Right atrium auricular region (tissue), 2 donors: ENCODE data around the gene DECR2. TPM values are rescaled to one million over a fixed set of nuclear protein-coding genes. Genes with fewer than 3 reads are reported as not detected.

Source experiments
- DNase-seq: peaks from one replicate; pipeline ENCODE4 v3.0.0-alpha.2; 2019; ENCODE audit warnings: low spot score
- H3K27ac ChIP-seq, 2 donors: fragments of 200-600 bp; sonication (generic); 1 replicate in 1 of 2; 2 replicates in 1 of 2; pipeline ENCODE4 v1.5.1; 2016 to 2019
- H3K27me3 ChIP-seq, 2 donors: fragments of 200-600 bp; sonication (generic); one replicate each; pipeline versions ENCODE4 v1.5.1 to v1.6.0; 2017 to 2019
- H3K36me3 ChIP-seq: fragments of 200-600 bp; sonication (generic); one replicate; pipeline ENCODE4 v1.5.1; 2016
- H3K4me1 ChIP-seq, 2 donors: fragments of 200-600 bp; sonication (generic); one replicate each; pipeline versions ENCODE4 v1.5.1 to v1.6.0; 2017 to 2019
- H3K4me3 ChIP-seq, 2 donors: fragments of 200-600 bp; sonication (generic); 1 replicate in 1 of 2; 2 replicates in 1 of 2; pipeline ENCODE4 v1.5.1; 2017 to 2019; ENCODE audit warnings: mild to moderate bottlenecking in 1 of 2, moderate library complexity in 1 of 2
- H3K9me3 ChIP-seq, 2 donors: fragments of 200-600 bp; sonication (generic); one replicate each; pipeline ENCODE4 v1.5.1; 2019
- CTCF ChIP-seq, 2 donors: fragments of 200-600 bp; sonication (generic); IDR thresholded peaks; one replicate each; pipeline ENCODE4 v1.5.1; 2019; ENCODE audit warnings: antibody characterized with exemption in 2 of 2
- total RNA-seq, 2 donors: library from RNA; depleted of rRNA; stranded (reverse); fragments of >200 nt; gene quantifications; one replicate each; pipeline ENCODE4 v1.1.0, GENCODE V29; 2016

The DECR2 gene
- total RNA-seq, 2 donors from 2014 or later: 10.6 to 18.7 TPM

DNA sequence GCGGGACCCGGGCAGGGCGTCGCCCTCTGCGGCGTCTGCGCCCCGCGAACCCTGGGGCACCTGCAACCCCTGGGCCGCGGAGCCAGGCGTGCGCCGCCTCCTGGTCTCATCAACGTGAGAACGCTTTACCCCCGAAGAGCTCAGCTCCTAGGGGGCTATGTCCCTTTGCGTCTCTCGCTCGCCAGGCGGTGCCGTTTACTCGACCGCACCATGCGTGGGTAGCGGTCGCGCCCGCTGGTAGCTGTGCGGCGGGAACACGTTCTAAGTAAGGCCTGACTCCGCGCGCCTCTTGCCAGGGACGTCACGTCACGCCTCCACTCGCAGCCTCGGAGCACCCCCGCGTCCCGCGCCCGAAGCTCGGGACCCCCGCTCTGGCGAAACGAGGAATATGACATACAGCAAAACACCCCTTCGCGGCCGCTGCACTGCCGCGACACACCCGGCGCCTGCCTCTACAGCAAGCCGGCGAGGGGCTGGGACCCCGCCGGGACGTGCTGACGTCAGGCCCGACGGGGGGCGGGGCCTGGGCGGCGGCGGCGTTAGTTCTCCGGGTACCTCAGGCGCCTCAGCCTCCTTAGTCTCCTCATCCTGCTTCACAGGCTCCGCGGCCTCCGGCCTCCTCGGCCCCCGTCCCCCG lies 23.5 kb downstream of the DECR2 start, which contains the start of gene RAB11FIP3:
Gene RAB11FIP3, plus strand, starts transcription at position 568 of the 637 bp plus-strand sequence. CDS start 358 bp downstream, outside the sequence.
- Histone ChIP-seq H3K36me3 (no peaks in the 10 kb centered on the region), H3K27ac (peak within 1 kb of the TSS; percentile 95 to 96), H3K4me1 (peaks cover 0 to 39% of the 10 kb centered on the region in 2 donors), H3K4me3 (peak within 1 kb of the TSS; percentile 71 to 73), H3K9me3 (no peaks in the 10 kb centered on the region), H3K27me3 (no peaks in the 10 kb centered on the region)
- peak; percentile 87 for DNase-seq
- TF ChIP-seq CTCF (IDR thresholded peaks at IDR 0.05): peak in 1 of 2 donors; percentile 48

- Histone ChIP-seq H3K27ac (peak overlapping the region; percentile 95 to 96), H3K4me1 (peaks cover 0 to 39% of the 10 kb centered on the region in 2 donors), H3K9me3 (no peaks in the 10 kb centered on the region)
Measured at GRCh38 chr16:425740-426114, 24.0 kb downstream of the DECR2 start.

DNA sequence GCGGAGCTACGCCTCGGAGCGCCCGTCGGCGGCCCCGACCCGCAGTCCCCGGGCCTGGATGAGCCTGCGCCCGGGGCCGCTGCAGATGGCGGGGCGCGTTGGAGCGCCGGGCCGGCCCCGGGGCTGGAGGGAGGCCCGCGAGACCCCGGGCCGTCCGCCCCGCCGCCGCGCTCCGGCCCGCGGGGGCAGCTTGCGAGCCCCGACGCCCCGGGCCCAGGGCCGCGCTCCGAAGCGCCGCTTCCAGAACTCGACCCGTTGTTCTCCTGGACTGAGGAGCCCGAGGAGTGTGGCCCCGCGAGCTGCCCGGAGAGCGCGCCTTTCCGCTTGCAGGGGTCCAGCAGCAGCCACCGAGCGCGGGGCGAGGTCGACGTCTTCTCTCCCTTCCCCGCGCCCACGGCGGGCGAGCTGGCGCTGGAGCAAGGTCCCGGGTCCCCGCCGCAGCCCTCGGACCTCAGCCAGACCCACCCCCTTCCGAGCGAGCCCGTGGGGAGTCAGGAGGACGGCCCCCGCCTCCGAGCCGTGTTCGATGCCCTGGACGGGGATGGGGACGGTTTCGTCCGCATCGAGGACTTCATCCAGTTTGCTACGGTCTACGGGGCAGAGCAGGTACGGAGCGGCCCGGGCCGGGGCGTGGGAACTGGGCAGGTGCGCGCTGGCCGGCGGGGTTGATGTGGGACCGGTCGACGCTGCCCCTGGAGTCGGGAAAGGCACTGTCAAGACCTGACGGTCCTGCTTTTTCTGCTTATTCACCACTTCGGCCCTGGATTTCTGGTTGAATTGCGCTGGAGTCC lies 24.6 kb downstream of the DECR2 start:
- peaks cover 0 to 39% of the 10 kb centered on the region in 2 donors for H3K4me1 ChIP-seq
- H3K27ac ChIP-seq: peak overlapping the region; percentile 51 to 81
- peak overlapping the region; percentile 71 to 73 for H3K4me3 ChIP-seq
- TF ChIP-seq CTCF (IDR thresholded peaks at IDR 0.05): no peak
- no peak for DNase-seq
- no peaks in the 10 kb centered on the region for H3K36me3 ChIP-seq
- no peaks in the 10 kb centered on the region for H3K27me3 ChIP-seq
- no peaks in the 10 kb centered on the region for H3K9me3 ChIP-seq

More at GRCh38 chr16:425740-426114, 24.0 kb downstream of the DECR2 start:
- H3K4me3 ChIP-seq: peak overlapping the region; percentile 71 to 73
- no peaks in the 10 kb centered on the region for H3K36me3 ChIP-seq
- TF ChIP-seq CTCF (IDR thresholded peaks at IDR 0.05): no peak
- no peak for DNase-seq
- H3K27me3 ChIP-seq: no peaks in the 10 kb centered on the region

GRCh38 chr16:426906-427249 lies 25.2 kb downstream of the DECR2 start:
- peak overlapping the region; percentile 51 to 81 for H3K27ac ChIP-seq

DNA sequence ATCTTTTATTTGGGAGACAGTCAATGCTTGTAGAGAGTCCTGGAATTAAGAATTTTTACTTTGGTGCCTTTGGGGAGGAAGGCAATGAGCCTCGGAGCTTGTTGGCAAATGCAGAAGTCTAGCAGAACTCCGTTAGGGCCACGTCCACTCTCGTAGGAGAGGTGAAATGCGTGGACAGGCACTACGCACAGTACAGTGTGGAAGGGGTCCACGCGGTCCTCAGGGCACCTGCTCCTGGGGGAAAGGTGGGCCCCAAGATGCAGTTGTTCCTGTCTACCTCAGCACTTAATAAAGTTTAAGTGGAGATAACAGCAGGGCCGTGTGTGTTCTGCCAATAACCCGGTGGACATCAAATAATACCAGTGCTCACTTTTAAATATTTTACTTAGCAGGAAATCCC lies 25.6 kb downstream of the DECR2 start:
- no peaks in the 10 kb centered on the region for H3K27me3 ChIP-seq
- TF ChIP-seq CTCF (IDR thresholded peaks at IDR 0.05): no peak
- no peaks in the 10 kb centered on the region for H3K36me3 ChIP-seq
- peak overlapping the region; percentile 51 to 81 for H3K27ac ChIP-seq
- DNase-seq: no peak
- peak overlapping the region; percentile 71 to 73 for H3K4me3 ChIP-seq
- peaks cover 0 to 39% of the 10 kb centered on the region in 2 donors for H3K4me1 ChIP-seq
- no peaks in the 10 kb centered on the region for H3K9me3 ChIP-seq

More at GRCh38 chr16:426906-427249, 25.2 kb downstream of the DECR2 start:
- H3K4me1 ChIP-seq: peaks cover 0 to 39% of the 10 kb centered on the region in 2 donors
- no peak for DNase-seq
- peak overlapping the region; percentile 71 to 73 for H3K4me3 ChIP-seq
- no peaks in the 10 kb centered on the region for H3K36me3 ChIP-seq
- no peaks in the 10 kb centered on the region for H3K27me3 ChIP-seq
- no peaks in the 10 kb centered on the region for H3K9me3 ChIP-seq
- no peak for TF ChIP-seq CTCF (IDR thresholded peaks at IDR 0.05)
